B cell (primary cell): Measurements from ENCODE around the gene HS1BP3.

Source experiments
- EZH2 ChIP-seq: IDR thresholded peaks from 2 replicates; pipeline ENCODE4 v1.6.1; 2012; ENCODE audit warnings: borderline replicate concordance, low read depth, mild to moderate bottlenecking, moderate library complexity, low read length; ENCODE audit not compliant: insufficient read depth, poor library complexity, severe bottlenecking
- TF ChIP-seq, protein P1 (sequence below): fragments of 200-600 bp; IDR thresholded peaks from one replicate; pipeline ENCODE4 v1.8.0; 2022; ENCODE audit warnings: antibody characterized with exemption, mild to moderate bottlenecking

DNA sequence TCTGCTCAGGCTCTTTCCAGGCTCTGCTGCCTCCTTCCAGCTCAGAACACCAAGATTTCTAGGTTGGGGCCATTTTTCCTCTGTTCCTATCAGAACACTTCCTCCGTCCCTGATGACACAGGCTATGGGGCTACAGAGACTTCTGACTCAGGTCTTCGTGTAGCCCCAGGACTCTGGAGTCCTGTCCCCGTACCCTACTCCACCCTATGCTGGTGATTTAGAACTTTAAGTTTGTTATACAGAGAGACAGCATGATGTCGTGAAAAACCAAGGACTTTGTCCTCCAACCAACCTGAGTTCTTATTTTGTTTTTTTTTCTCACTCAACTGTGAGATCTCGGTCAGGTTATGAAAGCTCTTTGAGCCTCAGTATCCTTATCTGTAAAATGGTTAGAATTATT lies 78.7 kb downstream of the HS1BP3 start:
- TF ChIP-seq, protein P1, sequence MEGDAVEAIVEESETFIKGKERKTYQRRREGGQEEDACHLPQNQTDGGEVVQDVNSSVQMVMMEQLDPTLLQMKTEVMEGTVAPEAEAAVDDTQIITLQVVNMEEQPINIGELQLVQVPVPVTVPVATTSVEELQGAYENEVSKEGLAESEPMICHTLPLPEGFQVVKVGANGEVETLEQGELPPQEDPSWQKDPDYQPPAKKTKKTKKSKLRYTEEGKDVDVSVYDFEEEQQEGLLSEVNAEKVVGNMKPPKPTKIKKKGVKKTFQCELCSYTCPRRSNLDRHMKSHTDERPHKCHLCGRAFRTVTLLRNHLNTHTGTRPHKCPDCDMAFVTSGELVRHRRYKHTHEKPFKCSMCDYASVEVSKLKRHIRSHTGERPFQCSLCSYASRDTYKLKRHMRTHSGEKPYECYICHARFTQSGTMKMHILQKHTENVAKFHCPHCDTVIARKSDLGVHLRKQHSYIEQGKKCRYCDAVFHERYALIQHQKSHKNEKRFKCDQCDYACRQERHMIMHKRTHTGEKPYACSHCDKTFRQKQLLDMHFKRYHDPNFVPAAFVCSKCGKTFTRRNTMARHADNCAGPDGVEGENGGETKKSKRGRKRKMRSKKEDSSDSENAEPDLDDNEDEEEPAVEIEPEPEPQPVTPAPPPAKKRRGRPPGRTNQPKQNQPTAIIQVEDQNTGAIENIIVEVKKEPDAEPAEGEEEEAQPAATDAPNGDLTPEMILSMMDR, result no peak
- TF ChIP-seq EZH2, result no peak
